Activated CD4-positive, CD25-positive, alpha-beta regulatory T cell treated with anti-CD3 and anti-CD28 coated beads, Interleukin-2, amount 50 U/mL, for 24 hours (primary cell): ENCODE data around the gene SLAMF8.

Experiments used
- ATAC-seq, 2 donors: fragments of 150-1000 bp; cut with Tn5 transposase; one replicate each; pipeline ENCODE4 v1.10.0; 2021; ENCODE audit warnings: mild to moderate bottlenecking in 1 of 2, moderate library complexity in 1 of 2

The SLAMF8 gene

DNA sequence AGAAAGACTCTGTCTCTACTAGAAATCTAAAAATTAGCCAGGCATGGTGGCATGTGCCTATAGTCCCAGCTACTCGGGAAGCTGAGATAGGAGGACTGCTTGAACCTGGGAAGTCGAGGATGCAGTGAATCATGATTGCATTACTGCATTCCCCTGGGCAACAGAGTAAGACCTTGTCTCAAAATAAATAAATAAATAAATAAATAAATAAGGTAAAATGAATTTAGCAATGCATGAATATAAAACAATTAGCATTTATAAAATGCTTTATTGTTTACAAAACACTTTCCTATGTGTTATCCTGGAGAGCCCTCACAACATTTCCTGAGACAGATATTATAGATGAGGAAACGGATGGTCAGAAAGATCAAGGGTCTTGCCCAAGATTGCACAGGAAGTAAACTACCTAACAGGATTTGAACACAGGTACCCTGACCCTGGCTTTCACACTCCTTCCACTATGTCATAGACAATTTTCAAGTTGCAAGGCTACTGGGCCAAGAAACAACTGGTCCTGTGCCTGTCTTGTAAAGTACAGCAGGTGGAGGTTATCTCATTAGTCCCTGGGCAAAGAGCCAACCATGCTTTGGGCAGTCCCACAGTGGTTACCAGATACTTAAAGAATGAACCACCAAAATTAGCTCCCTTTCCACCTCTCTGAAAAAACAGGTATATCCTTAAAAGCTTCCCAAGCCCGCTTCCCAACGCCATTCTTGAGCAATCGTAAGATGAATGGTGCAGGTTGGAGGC lies 51.2 kb downstream of the SLAMF8 start:
- ATAC-seq, result no peak

- ATAC-seq, result no peak
These were observed 52.5 kb downstream of the SLAMF8 start for GRCh38 chr1:159879136-159879535.

DNA sequence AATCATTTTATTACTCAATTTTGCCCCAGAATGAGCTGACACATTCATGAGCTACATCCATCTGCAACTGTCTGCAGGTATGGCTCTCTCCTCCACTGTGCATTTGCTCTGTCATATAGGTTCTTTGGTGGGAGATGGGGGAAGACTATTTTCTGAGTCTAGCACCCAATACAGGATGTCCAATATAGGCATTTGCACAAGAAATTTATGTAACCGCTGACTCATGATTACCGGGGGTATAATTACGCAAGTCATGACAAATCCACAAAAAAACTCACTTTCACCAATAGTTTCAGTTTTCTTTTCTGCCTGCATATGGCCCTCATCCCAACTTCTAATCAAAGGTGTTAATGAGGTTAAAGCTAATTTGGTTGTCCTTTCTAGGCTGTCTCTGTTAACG lies 53.3 kb downstream of the SLAMF8 start:
- ATAC-seq, result peak in 1 of 2 donors; percentile 30

DNA sequence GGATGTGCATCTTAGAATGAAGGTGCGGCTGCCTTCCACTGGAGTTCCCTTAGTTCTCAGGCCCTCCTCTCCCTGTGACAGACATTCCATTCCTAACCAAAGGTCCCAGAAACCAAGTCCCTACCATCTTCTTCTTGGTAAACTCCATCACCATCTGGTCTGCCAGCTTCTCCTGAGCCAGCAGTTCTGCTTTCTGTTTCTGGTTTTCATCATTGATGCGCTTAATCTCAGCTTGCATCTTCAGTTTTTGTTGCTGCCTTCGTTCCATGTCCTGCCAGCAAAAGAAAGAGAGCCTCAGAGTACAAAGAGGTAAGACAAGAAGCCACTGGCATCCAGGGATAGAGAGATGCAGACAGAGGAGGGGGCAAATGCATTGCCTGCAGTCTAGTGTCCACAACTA lies 53.8 kb downstream of the SLAMF8 start:
- no peak for ATAC-seq

DNA sequence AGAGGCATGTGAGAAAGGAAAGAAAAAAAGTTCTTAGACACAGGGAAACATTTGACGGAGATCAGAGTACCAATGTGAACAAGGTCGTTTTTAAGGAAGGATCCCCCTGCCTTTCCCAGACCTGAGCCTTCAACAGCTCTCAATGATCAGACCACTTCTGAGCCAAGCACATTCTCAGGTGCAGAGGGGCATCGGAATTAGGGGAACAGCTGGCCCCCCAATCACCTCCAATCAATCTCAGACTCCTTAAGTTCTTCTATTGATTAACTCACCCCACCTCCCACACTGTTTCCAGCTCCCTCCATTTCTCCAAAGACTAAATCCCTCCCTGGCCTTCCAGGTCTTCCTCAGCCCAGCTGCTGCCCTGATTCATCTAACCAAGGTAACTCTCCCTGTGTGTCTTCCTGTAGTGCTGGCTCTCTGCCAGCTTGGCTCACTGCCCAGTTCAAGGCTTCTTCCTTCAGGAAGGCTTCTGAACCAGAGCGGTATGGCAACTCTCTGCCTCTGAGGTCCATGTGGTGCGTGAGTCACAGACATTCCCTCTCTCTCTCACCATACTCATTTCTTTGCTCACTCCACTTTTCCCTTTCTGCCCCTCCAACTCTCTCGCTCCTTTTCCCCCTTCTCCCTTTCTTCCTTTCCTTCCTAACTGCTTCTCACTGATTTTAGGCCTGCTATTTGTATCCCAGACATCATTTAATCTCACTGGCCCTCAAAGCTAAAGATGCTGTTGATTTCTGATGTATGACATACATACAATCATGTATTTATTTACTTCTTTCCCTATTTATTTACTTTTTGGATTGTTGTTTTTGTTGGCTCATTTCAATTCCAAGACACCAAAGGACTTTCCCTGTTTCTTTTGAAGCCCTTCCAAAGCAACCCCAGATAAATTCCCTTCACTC lies 55.2 kb downstream of the SLAMF8 start:
- no peak for ATAC-seq

GRCh38 chr1:159882527-159882862 lies 55.8 kb downstream of the SLAMF8 start:
- no peak for ATAC-seq

DNA sequence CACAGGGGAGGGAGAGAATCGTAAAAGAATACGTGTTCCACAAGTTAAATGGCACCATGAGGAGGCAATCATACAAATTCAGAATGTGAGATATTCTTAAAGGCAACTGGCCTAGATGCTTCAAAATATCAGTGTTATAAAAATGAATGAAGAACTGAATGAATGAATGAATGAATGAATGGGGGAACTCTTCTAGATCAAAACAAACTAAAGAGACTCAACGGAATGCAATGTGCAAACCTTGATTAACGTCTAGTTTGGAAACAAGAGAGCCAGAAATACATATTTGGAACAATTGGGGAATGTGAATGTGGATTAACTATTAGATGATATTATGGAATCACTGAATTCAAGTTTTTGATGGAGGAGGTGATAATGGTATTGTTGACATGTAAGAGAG lies 56.5 kb downstream of the SLAMF8 start:
- no peak for ATAC-seq

DNA sequence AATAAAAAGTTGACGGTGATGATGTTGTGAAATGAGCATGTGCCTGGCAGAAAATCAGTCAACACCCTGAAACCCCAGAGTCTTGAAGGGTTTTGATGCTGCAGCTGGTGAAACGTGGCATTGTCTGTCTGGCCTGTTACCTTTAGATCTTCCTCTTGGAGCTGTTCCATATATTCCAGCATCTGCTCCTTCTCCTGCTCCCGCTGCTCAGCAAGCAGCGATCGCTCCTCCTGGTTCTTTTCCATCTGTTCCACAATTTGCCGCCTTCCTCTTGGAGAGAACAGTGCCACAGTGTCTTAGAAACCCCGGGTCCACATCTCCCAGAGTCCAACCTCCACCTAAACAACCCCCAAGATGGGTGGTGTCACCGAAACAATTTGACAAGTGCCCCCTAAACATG lies 57.6 kb downstream of the SLAMF8 start:
- ATAC-seq, result no peak
